Kidney (tissue), 14 donors: ENCODE results near the gene SUCLG2. TPM values are rescaled to one million over a fixed set of nuclear protein-coding genes. Genes with fewer than 3 reads are reported as not detected.

Source experiments
- DNase-seq, 5 donors: peaks; one replicate each; pipeline ENCODE4 v3.0.0-alpha.2; 2013 to 2020
- FAIRE-seq: peaks from 2 replicates; lab custom pipeline; 2012; peaks lifted over from hg19 to GRCh38; lab: Jason Lieb, UNC
- H3K27ac ChIP-seq, 2 donors: one replicate each; pipeline ENCODE4 v1.7.0; 2013; ENCODE audit warnings: low read depth in 2 of 2, low read length in 2 of 2, inconsistent platforms in 1 of 2
- H3K27me3 ChIP-seq: one replicate; pipeline ENCODE4 v1.7.1; 2013; ENCODE audit warnings: low read length, inconsistent platforms; ENCODE audit not compliant: control insufficient read depth, insufficient read depth
- H3K36me3 ChIP-seq, 3 donors: one replicate each; pipeline versions ENCODE4 v1.7.0 to v1.7.1; 2013; ENCODE audit warnings: low read length in 3 of 3, control low read depth in 1 of 3, inconsistent platforms in 1 of 3; ENCODE audit not compliant: insufficient read depth in 3 of 3, control insufficient read depth in 2 of 3
- H3K4me1 ChIP-seq, 3 donors: one replicate each; pipeline versions ENCODE4 v1.7.0 to v1.7.1; 2013; ENCODE audit warnings: low read length in 3 of 3, inconsistent platforms in 1 of 3, low read depth in 1 of 3; ENCODE audit not compliant: control insufficient read depth in 2 of 3, insufficient read depth in 2 of 3
- H3K4me3 ChIP-seq, 3 donors: one replicate each; pipeline versions ENCODE4 v1.7.0 to v1.8.1; 2013; ENCODE audit warnings: low read length in 3 of 3, control low read depth in 1 of 3, inconsistent platforms in 1 of 3
- H3K9ac ChIP-seq, 3 donors: one replicate each; pipeline versions ENCODE4 v1.7.0 to v1.7.1; 2013; ENCODE audit warnings: low read length in 3 of 3, control low read depth in 1 of 3, inconsistent platforms in 1 of 3
- H3K9me3 ChIP-seq, 3 donors: one replicate each; pipeline versions ENCODE4 v1.7.0 to v1.7.1; 2013; ENCODE audit warnings: low read length in 3 of 3, control low read depth in 1 of 3, inconsistent platforms in 1 of 3; ENCODE audit not compliant: control insufficient read depth in 2 of 3, insufficient read depth in 1 of 3
- CTCF ChIP-seq: IDR thresholded peaks from 3 replicates; pipeline ENCODE4 v1.5.1; 2012; ENCODE audit warnings: mild to moderate bottlenecking, moderate library complexity, borderline replicate concordance; ENCODE audit not compliant: insufficient read depth; ENCODE audit errors: extremely low read depth
- intact Hi-C: fragments of 100-400 bp; cut with DNase I; formaldehyde crosslinking; loops from one replicate; pipeline ENCODE4 v1.11.1; 2022
- polyA plus RNA-seq: library from polyadenylated mRNA; stranded (reverse); fragments of 350-450 nt; fragmentation: Illumina TruSeq; extraction: RNeasy Lipid Tissue Mini Kit (QIAGEN cat#74804); gene quantifications from one replicate; pipeline ENCODE4 v1.2.3, GENCODE V29; 2014; ENCODE audit warnings: low read depth, low replicate concordance; ENCODE audit not compliant: insufficient read depth
- total RNA-seq: library from RNA; stranded (reverse); fragmentation: NEBNext Ultra II Directional; extraction: Animal tissue kit (Norgen Biotek cat#: 25700); gene quantifications from one replicate; pipeline ENCODE4 v1.2.1, GENCODE V29; 2021
- donor health status: control.
- donor health status: control.
- donor health status: control.
- donor health status: control.
- donor health status: control.
- donor health status: DM: yes; HTN: yes; CAD: no.
- donor health status: Normal renal cell carcinoma (clear cell type).

Gene SUCLG2
- total and polyA plus RNA-seq, 2 donors from 2014 or later: 62.8 to 117 TPM

DNA sequence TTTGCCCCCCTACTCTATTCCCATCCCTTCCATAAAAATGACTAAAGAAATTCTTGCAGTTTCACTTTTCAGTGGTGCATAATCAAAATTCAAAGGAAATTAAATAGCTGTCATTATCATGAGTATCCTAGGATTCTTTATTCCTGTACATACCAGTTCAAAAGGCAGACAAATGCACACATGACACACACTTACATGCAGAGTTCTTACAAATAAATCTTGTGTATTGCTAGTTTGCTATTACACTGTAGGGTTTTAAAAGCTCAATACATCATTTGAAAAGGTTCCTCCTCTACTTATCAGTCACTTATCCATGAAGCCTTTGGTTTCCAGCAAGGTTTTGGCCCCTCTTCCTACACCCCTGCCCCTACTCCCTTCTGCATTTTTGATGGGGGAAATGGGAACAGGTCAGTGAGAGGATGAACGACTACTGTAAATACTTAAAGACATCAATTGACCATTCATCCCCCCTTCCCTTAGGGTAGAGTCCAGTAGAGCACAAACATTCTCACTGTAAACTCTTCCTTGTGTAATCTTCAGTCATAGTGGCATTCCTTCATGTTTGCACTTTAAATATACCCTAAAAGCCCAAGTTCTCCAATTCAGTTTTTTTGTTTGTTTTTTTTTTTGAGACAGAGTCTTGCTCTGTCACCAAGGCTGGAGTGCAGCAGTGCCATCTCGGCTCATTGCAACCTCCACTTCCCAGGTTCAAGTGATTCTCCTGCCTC, 92.6 kb downstream of the SUCLG2 start:
- Histone ChIP-seq H3K4me1 (peaks cover 0 to 16% (median 0%) of the 10 kb centered on the region in 3 donors), H3K36me3 (peaks cover 0 to 3% (median 0%) of the 10 kb centered on the region in 3 donors), H3K9ac (no peak overlapping the region), H3K9me3 (no peaks in the 10 kb centered on the region), H3K27me3 (no peaks in the 10 kb centered on the region), H3K4me3 (no peak overlapping the region), H3K27ac (no peak overlapping the region)
- intact Hi-C loops: no loop called here
- DNase-seq (no peak), FAIRE-seq (no peak)
- TF ChIP-seq CTCF: no peak

DNA sequence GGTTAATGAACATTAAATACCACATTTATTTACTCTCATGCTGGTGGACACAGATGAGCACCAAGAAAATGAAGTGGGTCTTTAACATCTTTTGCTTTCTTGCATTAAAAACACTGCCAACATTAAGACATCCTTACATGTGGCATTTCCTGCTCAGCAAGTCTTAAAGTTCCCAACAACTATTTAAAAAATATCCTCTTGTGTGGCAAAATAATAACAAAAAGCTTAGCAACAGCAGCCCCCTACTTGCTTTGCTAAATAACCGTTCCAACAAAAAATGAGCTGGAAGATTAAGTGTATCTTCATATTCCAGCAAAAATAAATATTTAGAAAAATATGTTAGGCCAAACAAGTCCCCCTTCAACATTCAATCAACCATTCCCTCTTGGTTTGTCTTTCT, 93.1 kb downstream of the SUCLG2 start:
- H3K9ac ChIP-seq: no peak overlapping the region
- H3K36me3 ChIP-seq: peaks cover 0 to 3% (median 0%) of the 10 kb centered on the region in 3 donors
- no peaks in the 10 kb centered on the region for H3K9me3 ChIP-seq
- no peak for TF ChIP-seq CTCF
- intact Hi-C loops: no loop called here
- no peak for DNase-seq
- no peak for FAIRE-seq
- H3K27ac ChIP-seq: no peak overlapping the region
- peaks cover 0 to 16% (median 0%) of the 10 kb centered on the region in 3 donors for H3K4me1 ChIP-seq
- H3K4me3 ChIP-seq: no peak overlapping the region
- no peaks in the 10 kb centered on the region for H3K27me3 ChIP-seq

DNA sequence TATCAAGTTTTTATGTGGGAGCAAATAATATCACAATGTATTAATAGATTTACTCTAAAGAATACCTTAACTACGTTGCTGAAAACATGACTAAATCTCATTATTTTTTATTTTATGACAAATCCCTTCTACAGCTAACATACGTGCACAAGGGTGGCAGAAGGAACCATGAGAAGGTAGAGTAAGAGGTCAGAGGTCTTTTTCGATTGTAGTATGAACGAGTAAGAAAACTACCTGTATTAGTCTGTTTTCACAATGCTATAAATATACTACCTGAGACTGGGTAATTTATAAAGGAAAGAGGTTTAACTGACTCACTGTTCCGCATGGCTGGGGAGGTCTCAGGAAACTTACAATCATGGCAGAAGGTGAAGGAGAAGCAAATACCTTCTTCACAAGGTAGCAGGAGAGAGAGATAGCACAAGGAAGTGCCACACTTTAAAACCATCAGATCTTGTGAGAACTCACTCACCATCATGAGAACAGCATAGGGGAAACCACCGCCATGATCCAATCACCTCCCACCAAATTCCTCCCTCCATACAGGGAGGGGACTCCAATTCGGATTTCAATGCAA, 95.3 kb downstream of the SUCLG2 start:
- intact Hi-C loops: no loop called here
- Histone ChIP-seq H3K36me3 (peaks cover 0 to 3% (median 0%) of the 10 kb centered on the region in 3 donors), H3K4me3 (no peak overlapping the region), H3K27ac (no peak overlapping the region), H3K27me3 (no peaks in the 10 kb centered on the region), H3K9me3 (no peaks in the 10 kb centered on the region), H3K4me1 (peaks cover 0 to 16% (median 0%) of the 10 kb centered on the region in 3 donors), H3K9ac (no peak overlapping the region)
- TF ChIP-seq CTCF: no peak
- DNase-seq (no peak), FAIRE-seq (no peak)
